Measurements from ENCODE around the gene XRCC1. TPM values are rescaled to one million over a fixed set of nuclear protein-coding genes. Genes with fewer than 3 reads are reported as not detected.
"Not testable (repeated sequence)": the region's sequence is repeated elsewhere in the genome, so short reads cannot be mapped to it uniquely, and the experiment has no call there.

The XRCC1 gene
- total RNA-seq, 3 donors from 2014 or later (not counting 1 experiment from before 2014, with no cell fraction given): 33.2 to 43.9 (median 40.7) TPM

- Mint-ChIP-seq H3K9me3 (no peaks in the 10 kb centered on the region), H3K4me3 (no peak overlapping the region), H3K27me3 (ENCODE audit: low read depth in 2 of 2) (no peaks in the 10 kb centered on the region), H3K36me3 (no peaks in the 10 kb centered on the region), H3K27ac (peak overlapping the region; percentile 43 to 65), H3K4me1 (peaks cover 5 to 24% of the 10 kb centered on the region in 2 donors)
- Histone ChIP-seq H3K9me3 (ENCODE audit: control insufficient read depth, insufficient read depth, low read length) (no peaks in the 10 kb centered on the region), H3K4me3 (ENCODE audit: low read length) (no peak overlapping the region), H3K27ac (ENCODE audit: low read length) (no peak overlapping the region), H3K36me3 (ENCODE audit: control insufficient read depth, insufficient read depth, low read length) (peaks cover 7% of the 10 kb centered on the region), H3K4me1 (ENCODE audit: control insufficient read depth, insufficient read depth, low read length) (no peaks in the 10 kb centered on the region), H3K27me3 (ENCODE audit: control insufficient read depth, insufficient read depth, low read length) (no peaks in the 10 kb centered on the region)
- DNase-seq: no peak
- intact Hi-C loops (cut with micrococcal nuclease): no loop called here
- WGBS (ENCODE audit: insufficient coverage): 85% methylated on average over 4 of the region's 7 CpGs
- ATAC-seq: no peak
- TF ChIP-seq CTCF (IDR thresholded peaks at IDR 0.05): no peak
These were observed 30.7 kb upstream of the XRCC1 start for GRCh38 chr19:43605875-43606568.

- H3K27ac ChIP-seq (ENCODE audit: low read length); ATAC-seq; DNase-seq; H3K36me3 Mint-ChIP-seq; H3K4me3 Mint-ChIP-seq; H3K9me3 Mint-ChIP-seq; H3K27ac Mint-ChIP-seq; H3K27me3 Mint-ChIP-seq (ENCODE audit: low read depth in 2 of 2); intact Hi-C loops (cut with micrococcal nuclease); H3K4me3 ChIP-seq (ENCODE audit: low read length); H3K9me3 ChIP-seq (ENCODE audit: control insufficient read depth, insufficient read depth, low read length); H3K27me3 ChIP-seq (ENCODE audit: control insufficient read depth, insufficient read depth, low read length): not testable (repeated sequence)
- peaks cover 21% of the 10 kb centered on the region for H3K4me1 ChIP-seq (ENCODE audit: control insufficient read depth, insufficient read depth, low read length)
- peaks cover 20% of the 10 kb centered on the region for H3K36me3 ChIP-seq (ENCODE audit: control insufficient read depth, insufficient read depth, low read length)
- WGBS (ENCODE audit: insufficient coverage): 99% methylated on average over 4 of the region's 5 CpGs
- H3K4me1 Mint-ChIP-seq: peaks cover 28 to 29% of the 10 kb centered on the region in 2 donors
These were observed 25.0 kb upstream of the XRCC1 start for GRCh38 chr19:43600326-43600725.

- H3K27ac Mint-ChIP-seq: peak overlapping the region in 1 of 2 donors; percentile 98
- Histone ChIP-seq H3K4me3 (ENCODE audit: low read length) (no peak overlapping the region), H3K4me1 (ENCODE audit: control insufficient read depth, insufficient read depth, low read length) (peaks cover 27% of the 10 kb centered on the region), H3K27me3 (ENCODE audit: control insufficient read depth, insufficient read depth, low read length) (no peaks in the 10 kb centered on the region), H3K9me3 (ENCODE audit: control insufficient read depth, insufficient read depth, low read length) (no peaks in the 10 kb centered on the region), H3K36me3 (ENCODE audit: control insufficient read depth, insufficient read depth, low read length) (peaks cover 20% of the 10 kb centered on the region), H3K27ac (ENCODE audit: low read length) (no peak overlapping the region)
- H3K27me3 Mint-ChIP-seq (ENCODE audit: low read depth in 2 of 2): no peaks in the 10 kb centered on the region
- peaks cover 32 to 35% of the 10 kb centered on the region in 2 donors for H3K4me1 Mint-ChIP-seq
- H3K36me3 Mint-ChIP-seq: no peaks in the 10 kb centered on the region
- H3K9me3 Mint-ChIP-seq: no peaks in the 10 kb centered on the region
- intact Hi-C loops (cut with micrococcal nuclease): loop anchor here (5.0 kb wide), 1 partner anchor 152 kb away; no protein-coding TSS in a partner anchor
- WGBS (ENCODE audit: insufficient coverage): 92% methylated on average over 2 of the region's 4 CpGs
- H3K4me3 Mint-ChIP-seq: no peak overlapping the region
- DNase-seq (no peak), ATAC-seq (no peak)
- no peak for TF ChIP-seq CTCF (IDR thresholded peaks at IDR 0.05)
These were observed 24.4 kb upstream of the XRCC1 start for GRCh38 chr19:43599635-43600295.

- H3K27me3 ChIP-seq (ENCODE audit: control insufficient read depth, insufficient read depth, low read length): no peaks in the 10 kb centered on the region
- DNase-seq: no peak
- H3K9me3 ChIP-seq (ENCODE audit: control insufficient read depth, insufficient read depth, low read length): no peaks in the 10 kb centered on the region
- H3K27me3 Mint-ChIP-seq (ENCODE audit: low read depth in 2 of 2): no peaks in the 10 kb centered on the region
- H3K36me3 Mint-ChIP-seq: no peaks in the 10 kb centered on the region
- peak overlapping the region; percentile 98 to 100 for H3K27ac Mint-ChIP-seq
- no peak for TF ChIP-seq CTCF (IDR thresholded peaks at IDR 0.05)
- no peak overlapping the region for H3K27ac ChIP-seq (ENCODE audit: low read length)
- H3K4me3 ChIP-seq (ENCODE audit: low read length): no peak overlapping the region
- WGBS (ENCODE audit: insufficient coverage): 98% methylated on average over 19 of the region's 19 CpGs
- peaks cover 36 to 39% of the 10 kb centered on the region in 2 donors for H3K4me1 Mint-ChIP-seq
- intact Hi-C loops (cut with micrococcal nuclease): loop anchor here (5.0 kb wide), 1 partner anchor 151 kb away; no protein-coding TSS in a partner anchor
- H3K36me3 ChIP-seq (ENCODE audit: control insufficient read depth, insufficient read depth, low read length): peaks cover 20% of the 10 kb centered on the region
- no peak for ATAC-seq
- H3K9me3 Mint-ChIP-seq: no peaks in the 10 kb centered on the region
- H3K4me3 Mint-ChIP-seq: no peak overlapping the region
- peaks cover 35% of the 10 kb centered on the region for H3K4me1 ChIP-seq (ENCODE audit: control insufficient read depth, insufficient read depth, low read length)
These were observed 23.3 kb upstream of the XRCC1 start for GRCh38 chr19:43598445-43599240.
